ENCODE data around the gene SYTL3. TPM values are rescaled to one million over a fixed set of nuclear protein-coding genes. Genes with fewer than 3 reads are reported as not detected.

The SYTL3 gene
- total and polyA plus RNA-seq, 2 of the 8 experiments (the other 6 are each of a cell fraction or from before 2014, with no cell fraction given), result 0.27 to 0.99 TPM

GRCh38 chr6:158634695-158635426 lies 15.0 kb upstream of the SYTL3 start:
- ChIA-PET CTCF (ENCODE audit: partially characterized antibody) (interaction anchor here (0.9 kb wide), 1 partner anchor 25 kb away, joined by 4 read pairs; no protein-coding TSS in a partner anchor), POLR2A (ENCODE audit: partially characterized antibody) (no interaction called here)
- Histone ChIP-seq H3K23me2 (ENCODE audit: low read depth, low read length) (no peaks in the 10 kb centered on the region), H3K27ac (ENCODE audit: low read depth, low read length) (no peak overlapping the region), H4K20me1 (replicated peaks in 1 of 2; ENCODE audit: control insufficient read depth in 1 of 2, insufficient read depth in 2 of 2, low read length in 2 of 2) (peaks cover 2 to 4% of the 10 kb centered on the region in 2 experiments), H3K36me3 (ENCODE audit: control insufficient read depth in 2 of 4, insufficient read depth in 4 of 4, low read length in 3 of 4) (peaks cover 1 to 47% (median 20%) of the 10 kb centered on the region in 4 experiments; a peak in 7 of 8 replicates), H2AFZ (ENCODE audit: low read length) (no peak overlapping the region), H3K9me3 (ENCODE audit: insufficient read depth in 2 of 2, low read depth in 1 of 2, low read length in 1 of 2) (no peaks in the 10 kb centered on the region), H3K4ac (replicated peaks; ENCODE audit: insufficient read length, low read depth, low read length) (no peak overlapping the region), H3K4me2 (ENCODE audit: insufficient read depth in 1 of 2, low read depth in 2 of 2, low read length in 2 of 2) (no peak overlapping the region), H3K27me3 (replicated peaks in 1 of 4; ENCODE audit: control insufficient read depth in 3 of 4, extremely low read depth in 1 of 4, insufficient read depth in 3 of 4, low read length in 3 of 4) (no peaks in the 10 kb centered on the region), H2BK120ac (replicated peaks; ENCODE audit: low read depth, low read length) (no peak overlapping the region), H3K79me2 (ENCODE audit: control insufficient read depth in 1 of 2, insufficient read depth in 2 of 2, low read length in 2 of 2) (no peaks in the 10 kb centered on the region), H3K18ac (ENCODE audit: extremely low read depth, low read length) (no peak overlapping the region), H3K4me1 (replicated peaks in 1 of 4; ENCODE audit: control insufficient read depth in 3 of 4, insufficient read depth in 4 of 4, low read length in 3 of 4) (no peaks in the 10 kb centered on the region), H2BK5ac (ENCODE audit: low read depth, low read length) (no peak overlapping the region), H2AK5ac (ENCODE audit: low read depth, low read length) (no peak overlapping the region), H3K4me3 (ENCODE audit: extremely low read depth in 1 of 4, insufficient read depth in 2 of 4, low read depth in 3 of 4, low read length in 4 of 4) (no peak overlapping the region), H3K23ac (ENCODE audit: insufficient read length) (no peak overlapping the region), H2BK12ac (ENCODE audit: low read depth, low read length) (no peak overlapping the region), H2BK20ac (ENCODE audit: low read length) (no peak overlapping the region), H3K9ac (replicated peaks in 1 of 4; ENCODE audit: extremely low read depth in 1 of 4, low read depth in 3 of 4, low read length in 3 of 4) (no peak overlapping the region), H3K14ac (ENCODE audit: insufficient read length) (no peak overlapping the region), H3K56ac (replicated peaks; ENCODE audit: insufficient read length, low read depth, low read length) (no peak overlapping the region), H2BK15ac (ENCODE audit: low read length) (no peak overlapping the region), H4K8ac (ENCODE audit: extremely low read depth, insufficient read depth, low read length) (no peak overlapping the region), H3K79me1 (ENCODE audit: low read depth, low read length) (no peaks in the 10 kb centered on the region; the same call in none of the 2 replicates), H4K5ac (ENCODE audit: insufficient read length, low read depth, low read length) (no peak overlapping the region), H4K91ac (replicated peaks; ENCODE audit: insufficient read length, low read length) (no peak overlapping the region)
- DNase-seq (ENCODE audit: low read depth in 1 of 2, low spot score in 2 of 2) (no peak), FAIRE-seq (no peak)
- TF ChIP-seq ASH2L (IDR thresholded peaks at IDR 0.05; ENCODE audit: low read length) (no peak), CHD1 (IDR thresholded peaks at IDR 0.05; ENCODE audit: low read depth, low read length) (no peak), YY1 (IDR thresholded peaks at IDR 0.05; ENCODE audit: low read depth, low read length) (no peak), FOSL1 (IDR thresholded peaks at IDR 0.05; ENCODE audit: insufficient read depth, low read depth, low read length) (no peak)
- 87% methylated on average over 6 of the region's 6 CpGs; no CpG with 5 or more reads in 1 of the 2 experiments for WGBS, 2 experiments (ENCODE audit: extremely low coverage in 1 of 2, insufficient coverage in 1 of 2, insufficient read length in 1 of 2, insufficient replicate concordance in 2 of 2, low coverage in 1 of 2, low lambda C conversion rate in 2 of 2, missing lambda C conversion rate in 1 of 2)
